Central memory CD8-positive, alpha-beta T cell (primary cell): ENCODE results near the gene NUP107.

Experiments
- ATAC-seq: fragments of 150-1000 bp; cut with Tn5 transposase; replicated peaks from 2 replicates; pipeline ENCODE4 v1.10.0; 2022; ENCODE audit warnings: mild to moderate bottlenecking, moderate FRiP score, moderate number of reproducible peaks; ENCODE audit not compliant: poor library complexity, severe bottlenecking; ENCODE audit errors: extremely low read depth
- DNase-seq, 2 donors: peaks; one replicate each; pipeline ENCODE4 v3.0.0; 2021; ENCODE audit warnings: low spot score in 2 of 2
- H3K27ac Mint-ChIP-seq: one replicate; pipeline ENCODE4 v1.8.0; 2022; ENCODE audit warnings: low read depth, mild to moderate bottlenecking, moderate library complexity, mixed read lengths
- H3K27me3 Mint-ChIP-seq: one replicate; pipeline ENCODE4 v1.8.0; 2022; ENCODE audit warnings: mixed read lengths
- H3K36me3 Mint-ChIP-seq: one replicate; pipeline ENCODE4 v1.8.0; 2022; ENCODE audit warnings: mild to moderate bottlenecking, moderate library complexity, mixed read lengths; ENCODE audit not compliant: insufficient read depth
- H3K4me1 Mint-ChIP-seq: one replicate; pipeline ENCODE4 v1.8.0; 2022; ENCODE audit warnings: mixed read lengths
- H3K4me3 Mint-ChIP-seq: one replicate; pipeline ENCODE4 v1.8.0; 2022; ENCODE audit warnings: mild to moderate bottlenecking, moderate library complexity, mixed read lengths
- H3K9me3 Mint-ChIP-seq: one replicate; pipeline ENCODE4 v1.8.0; 2022; ENCODE audit warnings: mixed read lengths

The NUP107 gene

GRCh38 chr12:68766646-68767045 is 79.9 kb downstream of the NUP107 start:
- no peaks in the 10 kb centered on the region for H3K4me1 Mint-ChIP-seq

GRCh38 chr12:68767191-68767590 is 80.4 kb downstream of the NUP107 start:
- no peak overlapping the region for H3K4me3 Mint-ChIP-seq
- H3K27ac Mint-ChIP-seq: no peak overlapping the region
- H3K4me1 Mint-ChIP-seq: no peaks in the 10 kb centered on the region
- H3K36me3 Mint-ChIP-seq: peaks cover 4% of the 10 kb centered on the region
- H3K9me3 Mint-ChIP-seq: no peaks in the 10 kb centered on the region
- DNase-seq (no peak), ATAC-seq (no peak)
- no peaks in the 10 kb centered on the region for H3K27me3 Mint-ChIP-seq

More at GRCh38 chr12:68766646-68767045, 79.9 kb downstream of the NUP107 start:
- Mint-ChIP-seq H3K27me3 (no peaks in the 10 kb centered on the region), H3K9me3 (no peaks in the 10 kb centered on the region), H3K36me3 (peaks cover 5% of the 10 kb centered on the region), H3K4me3 (no peak overlapping the region), H3K27ac (no peak overlapping the region)
- DNase-seq (no peak), ATAC-seq (no peak)

DNA sequence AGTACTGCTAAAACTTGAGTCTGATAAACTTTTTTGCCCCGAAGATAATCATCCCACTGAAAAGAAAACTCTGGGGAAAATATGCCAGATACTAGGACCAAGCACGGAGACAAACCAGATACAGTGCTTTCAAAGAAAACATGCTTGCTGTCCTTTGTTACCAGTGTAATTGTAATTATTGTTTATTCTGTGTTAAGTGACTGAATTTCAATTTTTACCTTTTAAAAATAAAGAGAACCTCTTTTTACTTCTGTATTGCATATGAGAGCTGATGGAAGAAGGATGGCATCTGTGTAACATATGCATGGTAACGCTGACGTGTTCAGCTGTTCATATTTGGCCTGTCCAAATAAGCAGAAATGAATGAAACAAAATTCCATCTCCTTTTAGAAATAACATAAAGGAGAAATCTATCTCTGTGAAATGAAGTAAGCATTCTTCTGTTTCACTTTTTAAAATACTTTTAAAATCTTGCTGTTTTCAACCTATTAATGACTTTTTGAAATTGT is 81.7 kb downstream of the NUP107 start:
- Mint-ChIP-seq H3K9me3 (no peaks in the 10 kb centered on the region), H3K4me1 (peaks cover 9% of the 10 kb centered on the region), H3K27me3 (no peaks in the 10 kb centered on the region), H3K36me3 (peaks cover 4% of the 10 kb centered on the region), H3K27ac (no peak overlapping the region), H3K4me3 (no peak overlapping the region)
- DNase-seq (no peak), ATAC-seq (no peak)

- Mint-ChIP-seq H3K9me3 (no peaks in the 10 kb centered on the region), H3K36me3 (peaks cover 2% of the 10 kb centered on the region), H3K27me3 (no peaks in the 10 kb centered on the region), H3K27ac (no peak overlapping the region), H3K4me1 (peaks cover 9% of the 10 kb centered on the region), H3K4me3 (no peak overlapping the region)
- no peak for ATAC-seq
- no peak for DNase-seq
Measured at GRCh38 chr12:68769941-68770340, 83.2 kb downstream of the NUP107 start.

DNA sequence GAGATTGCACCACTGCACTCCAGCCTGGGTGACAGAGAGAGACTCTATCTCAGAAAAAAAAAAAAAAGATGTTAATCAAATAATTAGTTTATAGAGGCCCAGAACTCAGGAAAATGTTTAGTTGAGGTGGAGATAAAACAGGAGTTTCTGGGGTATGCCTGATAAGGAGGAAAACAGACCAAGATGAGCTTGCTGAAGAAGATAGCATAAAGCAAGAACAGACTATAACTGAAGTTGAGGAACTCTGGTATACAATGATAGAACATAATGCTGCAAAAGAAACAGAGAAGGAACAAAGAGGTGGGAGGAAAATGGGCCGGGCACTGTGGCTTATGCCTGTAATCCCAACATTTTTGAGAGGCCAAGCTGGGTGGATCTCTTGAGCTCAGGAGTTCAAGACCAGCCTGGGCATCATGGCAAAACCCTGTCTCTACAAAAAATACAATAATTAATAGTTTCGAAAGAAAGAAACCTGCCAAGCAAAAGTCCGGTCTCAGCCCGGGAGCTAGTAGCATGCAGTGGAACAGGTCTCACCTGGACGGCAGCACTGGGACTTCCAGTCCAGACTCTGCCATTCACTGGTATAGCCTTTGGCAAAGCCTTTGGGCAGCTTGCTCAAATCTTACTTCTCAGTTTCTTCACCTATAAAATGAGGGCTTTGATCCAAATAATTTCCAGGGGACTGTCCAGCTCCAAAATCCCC is 84.6 kb downstream of the NUP107 start:
- DNase-seq: no peak

GRCh38 chr12:68772714-68773113 is 85.9 kb downstream of the NUP107 start:
- no peak for DNase-seq
- no peaks in the 10 kb centered on the region for H3K36me3 Mint-ChIP-seq
- H3K9me3 Mint-ChIP-seq: no peaks in the 10 kb centered on the region
- H3K4me1 Mint-ChIP-seq: peaks cover 9% of the 10 kb centered on the region
- peak overlapping the region; percentile 4 for H3K4me3 Mint-ChIP-seq
- ATAC-seq: no peak
- no peaks in the 10 kb centered on the region for H3K27me3 Mint-ChIP-seq
- H3K27ac Mint-ChIP-seq: no peak overlapping the region

More for the DNA sequence above, 84.6 kb downstream of the NUP107 start:
- ATAC-seq: no peak
- Mint-ChIP-seq H3K9me3 (no peaks in the 10 kb centered on the region), H3K27ac (no peak overlapping the region), H3K36me3 (no peaks in the 10 kb centered on the region), H3K4me1 (peaks cover 9% of the 10 kb centered on the region), H3K4me3 (no peak overlapping the region), H3K27me3 (no peaks in the 10 kb centered on the region)

GRCh38 chr12:68773582-68773981 is 86.8 kb downstream of the NUP107 start:
- no peak overlapping the region for H3K4me3 Mint-ChIP-seq
- no peaks in the 10 kb centered on the region for H3K27me3 Mint-ChIP-seq
- no peaks in the 10 kb centered on the region for H3K36me3 Mint-ChIP-seq
- no peak overlapping the region for H3K27ac Mint-ChIP-seq
- ATAC-seq: no peak
- peaks cover 9% of the 10 kb centered on the region for H3K4me1 Mint-ChIP-seq
- no peak for DNase-seq
- H3K9me3 Mint-ChIP-seq: no peaks in the 10 kb centered on the region

GRCh38 chr12:68775121-68775630 is 88.4 kb downstream of the NUP107 start:
- ATAC-seq (no peak), DNase-seq (no peak)
- Mint-ChIP-seq H3K4me3 (no peak overlapping the region), H3K27me3 (no peaks in the 10 kb centered on the region), H3K27ac (no peak overlapping the region), H3K4me1 (peaks cover 9% of the 10 kb centered on the region), H3K9me3 (no peaks in the 10 kb centered on the region), H3K36me3 (no peaks in the 10 kb centered on the region)

GRCh38 chr12:68776976-68777610 is 90.3 kb downstream of the NUP107 start:
- DNase-seq (no peak), ATAC-seq (no peak)
- H3K36me3 Mint-ChIP-seq: no peaks in the 10 kb centered on the region
- H3K4me3 Mint-ChIP-seq: no peak overlapping the region
- peaks cover 9% of the 10 kb centered on the region for H3K4me1 Mint-ChIP-seq
- no peaks in the 10 kb centered on the region for H3K9me3 Mint-ChIP-seq
- no peaks in the 10 kb centered on the region for H3K27me3 Mint-ChIP-seq
- H3K27ac Mint-ChIP-seq: no peak overlapping the region

DNA sequence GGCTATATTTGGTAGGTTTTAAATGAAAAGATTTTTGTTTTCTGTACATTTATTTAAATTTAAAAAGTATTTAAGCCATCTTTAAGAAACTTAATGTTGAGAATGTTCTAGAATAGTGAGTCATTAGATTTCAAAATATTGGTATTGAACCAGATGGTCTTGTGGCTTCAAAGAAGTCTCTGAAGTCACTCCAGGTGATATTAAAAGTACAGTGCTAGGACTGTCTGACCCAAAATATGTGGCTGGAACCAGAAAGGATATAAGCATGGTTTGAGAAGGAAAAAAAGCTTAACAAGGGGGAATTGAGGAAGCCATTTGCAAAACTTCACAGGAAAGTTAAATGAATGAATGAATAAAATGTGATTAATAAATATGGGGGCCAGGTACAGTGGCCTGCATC is 92.5 kb downstream of the NUP107 start:
- H3K4me1 Mint-ChIP-seq: no peaks in the 10 kb centered on the region
- H3K27me3 Mint-ChIP-seq: no peaks in the 10 kb centered on the region
- no peaks in the 10 kb centered on the region for H3K36me3 Mint-ChIP-seq
- DNase-seq (no peak), ATAC-seq (no peak)
- H3K27ac Mint-ChIP-seq: no peak overlapping the region
- H3K4me3 Mint-ChIP-seq: no peak overlapping the region
- no peaks in the 10 kb centered on the region for H3K9me3 Mint-ChIP-seq

GRCh38 chr12:68780731-68781130 is 94.0 kb downstream of the NUP107 start:
- Mint-ChIP-seq H3K27me3 (no peaks in the 10 kb centered on the region), H3K27ac (no peak overlapping the region), H3K9me3 (no peaks in the 10 kb centered on the region), H3K4me3 (no peak overlapping the region), H3K4me1 (no peaks in the 10 kb centered on the region), H3K36me3 (no peaks in the 10 kb centered on the region)
- ATAC-seq: no peak
- no peak for DNase-seq

DNA sequence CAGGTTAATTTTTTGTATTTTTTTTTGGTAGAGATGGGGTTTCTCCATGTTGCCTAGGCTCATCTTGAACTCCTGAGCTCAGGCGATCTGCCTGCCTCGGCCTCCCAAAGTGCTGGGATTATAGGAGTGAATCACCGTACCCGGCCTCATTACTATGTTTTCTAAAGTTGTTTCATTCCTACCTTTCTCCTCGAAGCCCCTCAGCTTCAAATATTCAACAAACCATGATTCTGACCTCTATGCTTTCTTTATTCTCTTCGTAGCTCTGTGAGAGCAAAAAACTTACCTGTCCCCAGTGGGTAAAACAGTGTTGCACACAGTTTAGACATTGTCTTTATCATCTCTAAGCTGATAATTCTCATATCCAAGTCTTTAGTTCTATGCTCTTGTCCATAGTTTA is 95.0 kb downstream of the NUP107 start:
- Mint-ChIP-seq H3K4me1 (no peaks in the 10 kb centered on the region), H3K27ac (no peak overlapping the region), H3K4me3 (no peak overlapping the region), H3K9me3 (no peaks in the 10 kb centered on the region), H3K27me3 (no peaks in the 10 kb centered on the region), H3K36me3 (no peaks in the 10 kb centered on the region)
- ATAC-seq (no peak), DNase-seq (no peak)

DNA sequence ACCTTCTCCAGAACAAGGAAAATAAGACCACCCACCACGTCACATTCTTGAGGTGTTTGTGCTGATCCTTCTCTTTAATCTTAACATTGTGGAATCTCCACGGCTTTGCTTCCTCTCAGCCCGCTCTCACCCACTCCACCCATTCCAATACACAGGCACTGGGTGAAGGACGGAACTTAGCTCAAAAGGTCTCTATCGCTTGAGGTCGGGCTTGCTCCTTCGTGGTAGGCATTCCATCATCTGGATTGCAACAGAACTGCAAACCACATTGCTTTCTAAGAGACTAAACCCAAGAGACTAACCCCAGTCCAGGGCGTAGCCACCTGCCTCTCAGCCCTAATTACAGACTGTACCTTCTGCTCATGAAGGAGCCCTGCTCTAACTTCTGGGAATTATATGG is 97.2 kb downstream of the NUP107 start:
- no peaks in the 10 kb centered on the region for H3K36me3 Mint-ChIP-seq
- no peaks in the 10 kb centered on the region for H3K4me1 Mint-ChIP-seq
- H3K27ac Mint-ChIP-seq: no peak overlapping the region
- H3K27me3 Mint-ChIP-seq: no peaks in the 10 kb centered on the region
- no peaks in the 10 kb centered on the region for H3K9me3 Mint-ChIP-seq
- H3K4me3 Mint-ChIP-seq: no peak overlapping the region
- no peak for ATAC-seq
- no peak for DNase-seq
